ENCODE measurements around the gene ARID3A.

The ARID3A gene

GRCh38 chr19:931860-932647 lies 6.2 kb downstream of the ARID3A start:
- DNase-seq (ENCODE audit: low read depth), result no peak

- DNase-seq (ENCODE audit: low read depth), result no peak
These were observed 7.1 kb downstream of the ARID3A start for GRCh38 chr19:932648-933552.

GRCh38 chr19:933553-933882 lies 7.7 kb downstream of the ARID3A start:
- no peak for DNase-seq (ENCODE audit: low read depth)

- DNase-seq (ENCODE audit: low read depth), result no peak
These were observed 8.5 kb downstream of the ARID3A start for GRCh38 chr19:934197-934840.

- DNase-seq (ENCODE audit: low read depth), result no peak
These were observed 9.1 kb downstream of the ARID3A start for GRCh38 chr19:934865-935479.

GRCh38 chr19:936175-936546 lies 10.3 kb downstream of the ARID3A start:
- DNase-seq (ENCODE audit: low read depth), result no peak

GRCh38 chr19:937259-937694 lies 11.4 kb downstream of the ARID3A start:
- DNase-seq (ENCODE audit: low read depth), result peak; percentile 46

- no peak for DNase-seq (ENCODE audit: low read depth)
These were observed 12.5 kb downstream of the ARID3A start for GRCh38 chr19:938233-938923.

- DNase-seq (ENCODE audit: low read depth), result no peak
These were observed 13.6 kb downstream of the ARID3A start for GRCh38 chr19:939439-939838.

- DNase-seq (ENCODE audit: low read depth), result no peak
These were observed 14.1 kb downstream of the ARID3A start for GRCh38 chr19:939922-940321.

- peak; percentile 54 for DNase-seq (ENCODE audit: low read depth)
These were observed 14.9 kb downstream of the ARID3A start for GRCh38 chr19:940591-941291.

GRCh38 chr19:941292-942132 lies 15.7 kb downstream of the ARID3A start:
- DNase-seq (ENCODE audit: low read depth), result no peak

GRCh38 chr19:942133-942645 lies 16.4 kb downstream of the ARID3A start:
- no peak for DNase-seq (ENCODE audit: low read depth)

GRCh38 chr19:943551-944170 lies 17.8 kb downstream of the ARID3A start:
- no peak for DNase-seq (ENCODE audit: low read depth)

GRCh38 chr19:944171-944567 lies 18.3 kb downstream of the ARID3A start:
- no peak for DNase-seq (ENCODE audit: low read depth)

- no peak for DNase-seq (ENCODE audit: low read depth)
These were observed 18.9 kb downstream of the ARID3A start for GRCh38 chr19:944663-945241.

- no peak for DNase-seq (ENCODE audit: low read depth)
These were observed 19.8 kb downstream of the ARID3A start for GRCh38 chr19:945401-946252.

- no peak for DNase-seq (ENCODE audit: low read depth)
These were observed 21.4 kb downstream of the ARID3A start for GRCh38 chr19:947090-947706.
